ENCODE results near the gene HSFX1.
"Not testable (repeated sequence)": the region's sequence is repeated elsewhere in the genome, so short reads cannot be mapped to it uniquely, and the experiment has no call there.

Gene HSFX1

GRCh38 chrX:149773768-149774167 lies at the start of gene HSFX1:
TSS of gene HSFX1 (plus strand) at chrX:149774068. CDS start at chrX:149774682, 614 bp downstream.
- not testable (repeated sequence) for ATAC-seq (ENCODE audit: low read depth); H3K27ac ChIP-seq (ENCODE audit: poor library complexity, severe bottlenecking); H3K4me3 ChIP-seq (ENCODE audit: severe bottlenecking); H3K27me3 ChIP-seq (ENCODE audit: insufficient read depth, poor library complexity, severe bottlenecking); DNase-seq (ENCODE audit: low spot score); H3K9me3 ChIP-seq (ENCODE audit: severe bottlenecking); H3K36me3 ChIP-seq (ENCODE audit: low read depth); H3K4me1 ChIP-seq (ENCODE audit: insufficient read depth, poor library complexity, severe bottlenecking)

GRCh38 chrX:149727308-149727707 lies 46.6 kb upstream of the HSFX1 start:
- H3K36me3 ChIP-seq (ENCODE audit: low read depth); H3K9me3 ChIP-seq (ENCODE audit: severe bottlenecking); H3K27me3 ChIP-seq (ENCODE audit: insufficient read depth, poor library complexity, severe bottlenecking); ATAC-seq (ENCODE audit: low read depth); H3K27ac ChIP-seq (ENCODE audit: poor library complexity, severe bottlenecking); H3K4me3 ChIP-seq (ENCODE audit: severe bottlenecking); DNase-seq (ENCODE audit: low spot score); H3K4me1 ChIP-seq (ENCODE audit: insufficient read depth, poor library complexity, severe bottlenecking): not testable (repeated sequence)

- not testable (repeated sequence) for DNase-seq (ENCODE audit: low spot score); H3K36me3 ChIP-seq (ENCODE audit: low read depth); H3K27ac ChIP-seq (ENCODE audit: poor library complexity, severe bottlenecking); H3K27me3 ChIP-seq (ENCODE audit: insufficient read depth, poor library complexity, severe bottlenecking); H3K9me3 ChIP-seq (ENCODE audit: severe bottlenecking); H3K4me1 ChIP-seq (ENCODE audit: insufficient read depth, poor library complexity, severe bottlenecking); H3K4me3 ChIP-seq (ENCODE audit: severe bottlenecking)
- peak; percentile 54; the same call in 1 of the 3 replicates for ATAC-seq (ENCODE audit: low read depth)
Measured at GRCh38 chrX:149742269-149742668, 31.6 kb upstream of the HSFX1 start.

GRCh38 chrX:149746390-149747007 lies 27.4 kb upstream of the HSFX1 start:
- not testable (repeated sequence) for DNase-seq (ENCODE audit: low spot score); ATAC-seq (ENCODE audit: low read depth); H3K36me3 ChIP-seq (ENCODE audit: low read depth); H3K27me3 ChIP-seq (ENCODE audit: insufficient read depth, poor library complexity, severe bottlenecking); H3K4me3 ChIP-seq (ENCODE audit: severe bottlenecking); H3K27ac ChIP-seq (ENCODE audit: poor library complexity, severe bottlenecking); H3K9me3 ChIP-seq (ENCODE audit: severe bottlenecking); H3K4me1 ChIP-seq (ENCODE audit: insufficient read depth, poor library complexity, severe bottlenecking)

GRCh38 chrX:149757206-149758067 lies 16.4 kb upstream of the HSFX1 start:
- TF ChIP-seq CTCF (IDR thresholded peaks at IDR 0.05; ENCODE audit: poor library complexity, severe bottlenecking) = no peak
- no peak for ATAC-seq (ENCODE audit: low read depth)
- no peak overlapping the region for H3K27ac ChIP-seq (ENCODE audit: poor library complexity, severe bottlenecking)
- no peak for DNase-seq (ENCODE audit: low spot score)
- H3K27me3 ChIP-seq (ENCODE audit: insufficient read depth, poor library complexity, severe bottlenecking) = no peaks in the 10 kb centered on the region
- H3K36me3 ChIP-seq (ENCODE audit: low read depth) = no peaks in the 10 kb centered on the region
- H3K4me3 ChIP-seq (ENCODE audit: severe bottlenecking) = no peak overlapping the region
- no peaks in the 10 kb centered on the region for H3K4me1 ChIP-seq (ENCODE audit: insufficient read depth, poor library complexity, severe bottlenecking)
- no peaks in the 10 kb centered on the region for H3K9me3 ChIP-seq (ENCODE audit: severe bottlenecking)

- DNase-seq (ENCODE audit: low spot score) (no peak), ATAC-seq (ENCODE audit: low read depth) (no peak)
- no peak overlapping the region for H3K27ac ChIP-seq (ENCODE audit: poor library complexity, severe bottlenecking)
- no peak overlapping the region for H3K4me3 ChIP-seq (ENCODE audit: severe bottlenecking)
- no peaks in the 10 kb centered on the region for H3K4me1 ChIP-seq (ENCODE audit: insufficient read depth, poor library complexity, severe bottlenecking)
- no peaks in the 10 kb centered on the region for H3K9me3 ChIP-seq (ENCODE audit: severe bottlenecking)
- no peaks in the 10 kb centered on the region for H3K36me3 ChIP-seq (ENCODE audit: low read depth)
- TF ChIP-seq CTCF (IDR thresholded peaks at IDR 0.05; ENCODE audit: poor library complexity, severe bottlenecking) = no peak
- no peaks in the 10 kb centered on the region for H3K27me3 ChIP-seq (ENCODE audit: insufficient read depth, poor library complexity, severe bottlenecking)
Measured at GRCh38 chrX:149758068-149758714, 15.7 kb upstream of the HSFX1 start.

- ATAC-seq (ENCODE audit: low read depth); H3K27ac ChIP-seq (ENCODE audit: poor library complexity, severe bottlenecking); H3K36me3 ChIP-seq (ENCODE audit: low read depth); H3K27me3 ChIP-seq (ENCODE audit: insufficient read depth, poor library complexity, severe bottlenecking); H3K4me3 ChIP-seq (ENCODE audit: severe bottlenecking); DNase-seq (ENCODE audit: low spot score); H3K4me1 ChIP-seq (ENCODE audit: insufficient read depth, poor library complexity, severe bottlenecking); H3K9me3 ChIP-seq (ENCODE audit: severe bottlenecking): not testable (repeated sequence)
Measured at GRCh38 chrX:149758715-149759078, 15.2 kb upstream of the HSFX1 start.

Data from RWPE2 (cell line).